Natural killer cell treated with Interleukin-12 subunit alpha and Interleukin-12 subunit beta and Interleukin-15 and Interleukin-18, amount 100 ng/mL, for 72 hours (primary cell): ENCODE data around the gene PNLIPRP1. TPM values are rescaled to one million over a fixed set of nuclear protein-coding genes. Genes with fewer than 3 reads are reported as not detected.
A peak's percentile ranks its signal among the peaks of the same experiment; 100 is the strongest.

Source experiments
- ATAC-seq, 2 donors: fragments of 150-1000 bp; cut with Tn5 transposase in 1 of 2; sonication (Bioruptor Pico), chemical (Tn5 transposase) in 1 of 2; 2 replicates each; pipeline ENCODE4 v1.10.0; 2021
- DNase-seq: peaks from one replicate; pipeline ENCODE4 v3.0.0; 2022; ENCODE audit warnings: low spot score
- H3K27ac Mint-ChIP-seq, 2 donors: 1 replicate in 1 of 2; 2 replicates in 1 of 2; pipeline ENCODE4 v1.8.0; 2022; ENCODE audit warnings: mixed read lengths in 2 of 2, mild to moderate bottlenecking in 1 of 2, moderate library complexity in 1 of 2
- H3K27me3 Mint-ChIP-seq, 2 donors: 1 replicate in 1 of 2; 2 replicates in 1 of 2; pipeline ENCODE4 v1.8.0; 2022; ENCODE audit warnings: mixed read lengths in 2 of 2
- H3K36me3 Mint-ChIP-seq: one replicate; pipeline ENCODE4 v1.8.0; 2022; ENCODE audit warnings: mixed read lengths
- H3K4me1 Mint-ChIP-seq, 2 donors: 1 replicate in 1 of 2; 2 replicates in 1 of 2; pipeline ENCODE4 v1.8.0; 2022; ENCODE audit warnings: low read depth in 2 of 2, mixed read lengths in 2 of 2, mild to moderate bottlenecking in 1 of 2
- H3K4me3 Mint-ChIP-seq: one replicate; pipeline ENCODE4 v1.8.0; 2022; ENCODE audit warnings: mixed read lengths
- H3K9me3 Mint-ChIP-seq: 2 replicates; pipeline ENCODE4 v1.8.0; 2022; ENCODE audit warnings: mixed read lengths
- total RNA-seq, 2 donors: library from RNA; stranded (reverse); gene quantifications; one replicate each; pipeline ENCODE4 v1.2.3, GENCODE V29; 2022

The PNLIPRP1 gene
- total RNA-seq, 2 donors from 2014 or later = not detected

- H3K27me3 Mint-ChIP-seq = no peaks in the 10 kb centered on the region
- no peak overlapping the region for H3K4me3 Mint-ChIP-seq
- ATAC-seq = no peak
- no peaks in the 10 kb centered on the region for H3K4me1 Mint-ChIP-seq
- no peak overlapping the region for H3K27ac Mint-ChIP-seq
- H3K9me3 Mint-ChIP-seq = no peaks in the 10 kb centered on the region
- H3K36me3 Mint-ChIP-seq = no peaks in the 10 kb centered on the region
- DNase-seq = no peak
Measured at GRCh38 chr10:116587878-116588591, 2.7 kb upstream of the PNLIPRP1 start.

DNA sequence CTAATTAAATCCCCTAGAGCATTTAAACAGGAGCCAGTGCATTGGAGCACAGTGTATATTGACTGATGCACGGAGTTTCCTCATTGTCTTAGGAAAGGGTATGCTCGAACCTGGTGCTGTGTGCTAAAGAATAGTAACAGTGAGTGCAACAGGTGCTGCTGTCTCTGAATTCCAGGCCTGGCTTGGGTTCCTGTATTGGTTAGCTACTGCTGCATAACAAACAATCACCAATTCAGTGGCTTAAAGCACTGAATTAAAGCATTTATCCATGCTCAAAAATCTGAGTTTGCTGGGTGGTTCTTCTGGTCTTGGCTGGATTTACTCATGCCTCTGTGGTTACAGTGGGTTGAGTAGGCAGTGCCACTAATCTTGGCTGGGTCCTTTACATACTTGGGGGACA, 1.8 kb upstream of the PNLIPRP1 start:
- Mint-ChIP-seq H3K9me3 (no peaks in the 10 kb centered on the region), H3K4me1 (no peaks in the 10 kb centered on the region), H3K27ac (no peak overlapping the region), H3K36me3 (no peaks in the 10 kb centered on the region), H3K4me3 (no peak overlapping the region), H3K27me3 (no peaks in the 10 kb centered on the region)
- ATAC-seq (no peak), DNase-seq (no peak)

DNA sequence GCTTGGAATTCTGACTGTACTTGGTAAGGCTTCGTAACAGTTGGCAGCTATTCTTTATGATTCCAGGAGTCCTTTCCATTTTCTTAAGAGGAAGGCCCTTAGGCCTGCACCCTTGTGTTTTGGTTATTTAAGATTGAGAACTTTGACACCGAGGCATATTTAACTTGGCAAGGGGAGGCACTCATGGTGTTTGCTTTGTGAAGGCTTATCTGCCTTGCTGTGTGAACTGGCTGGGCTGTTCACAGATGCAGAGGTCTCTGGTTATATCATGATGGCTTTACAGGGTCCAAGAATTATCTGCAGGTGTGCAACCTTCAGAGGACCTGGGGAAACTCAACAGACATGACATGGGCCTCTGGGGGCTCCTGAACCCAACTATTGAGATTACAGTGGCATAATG, 833 bp upstream of the PNLIPRP1 start:
- DNase-seq (no peak), ATAC-seq (no peak)
- Mint-ChIP-seq H3K9me3 (no peaks in the 10 kb centered on the region), H3K4me3 (no peak overlapping the region), H3K27me3 (no peaks in the 10 kb centered on the region), H3K27ac (no peak overlapping the region), H3K4me1 (no peaks in the 10 kb centered on the region), H3K36me3 (no peaks in the 10 kb centered on the region)

GRCh38 chr10:116593139-116593740, 2.5 kb downstream of the PNLIPRP1 start:
- ATAC-seq (no peak), DNase-seq (no peak)
- H3K27ac Mint-ChIP-seq = no peak overlapping the region
- no peaks in the 10 kb centered on the region for H3K27me3 Mint-ChIP-seq
- H3K4me3 Mint-ChIP-seq = no peak overlapping the region
- no peaks in the 10 kb centered on the region for H3K9me3 Mint-ChIP-seq
- H3K4me1 Mint-ChIP-seq = no peaks in the 10 kb centered on the region
- H3K36me3 Mint-ChIP-seq = no peaks in the 10 kb centered on the region

DNA sequence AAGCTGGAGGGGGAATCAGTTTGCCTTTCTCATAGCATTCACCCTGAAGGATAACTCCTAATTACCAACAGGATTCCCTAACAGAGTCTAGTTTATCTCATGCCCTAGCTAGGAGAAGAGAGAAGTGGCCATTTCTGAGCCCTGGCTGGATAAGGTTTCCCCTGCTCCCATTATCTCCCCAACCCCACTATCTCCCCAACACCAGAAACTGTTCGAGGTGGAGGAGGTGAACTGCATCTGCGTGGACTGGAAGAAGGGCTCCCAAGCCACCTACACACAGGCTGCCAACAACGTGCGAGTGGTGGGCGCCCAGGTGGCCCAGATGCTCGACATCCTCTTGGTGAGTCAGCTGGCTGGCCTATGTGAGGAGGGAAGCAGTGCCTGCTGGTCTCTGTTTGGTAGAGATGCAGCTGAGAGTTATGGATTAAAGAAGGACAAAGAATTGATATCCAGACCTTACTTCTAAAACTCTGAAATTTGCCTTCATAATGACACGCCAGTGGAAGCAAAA, 3.8 kb downstream of the PNLIPRP1 start:
- ATAC-seq (no peak), DNase-seq (no peak)
- Mint-ChIP-seq H3K4me1 (no peaks in the 10 kb centered on the region), H3K27ac (no peak overlapping the region), H3K9me3 (no peaks in the 10 kb centered on the region), H3K4me3 (no peak overlapping the region), H3K27me3 (no peaks in the 10 kb centered on the region), H3K36me3 (no peaks in the 10 kb centered on the region)

DNA sequence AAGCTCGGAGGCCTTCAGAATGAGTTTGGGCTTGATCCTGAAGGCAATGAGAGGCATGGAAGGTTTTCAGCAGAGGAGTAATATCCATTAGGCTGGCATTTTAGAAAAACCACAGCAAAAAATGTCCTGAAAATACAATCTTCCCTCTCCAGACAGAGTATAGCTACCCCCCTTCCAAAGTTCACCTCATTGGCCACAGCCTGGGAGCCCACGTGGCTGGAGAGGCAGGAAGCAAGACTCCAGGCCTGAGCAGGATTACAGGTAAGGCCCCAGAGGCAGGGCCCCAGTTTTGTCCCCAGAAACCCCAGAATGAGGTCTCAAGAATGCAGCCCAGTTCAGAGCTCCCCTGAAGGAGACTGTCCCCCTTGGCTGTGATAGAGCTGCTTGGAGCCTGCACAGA, 5.3 kb downstream of the PNLIPRP1 start:
- Mint-ChIP-seq H3K4me1 (no peaks in the 10 kb centered on the region), H3K27ac (no peak overlapping the region), H3K27me3 (no peaks in the 10 kb centered on the region), H3K4me3 (no peak overlapping the region), H3K9me3 (no peaks in the 10 kb centered on the region), H3K36me3 (no peaks in the 10 kb centered on the region)
- ATAC-seq (no peak), DNase-seq (no peak)

- Mint-ChIP-seq H3K36me3 (no peaks in the 10 kb centered on the region), H3K4me1 (no peaks in the 10 kb centered on the region), H3K27ac (no peak overlapping the region), H3K4me3 (no peak overlapping the region), H3K27me3 (no peaks in the 10 kb centered on the region), H3K9me3 (no peaks in the 10 kb centered on the region)
- no peak for ATAC-seq
- no peak for DNase-seq
Measured at GRCh38 chr10:116597543-116597942, 6.8 kb downstream of the PNLIPRP1 start.

DNA sequence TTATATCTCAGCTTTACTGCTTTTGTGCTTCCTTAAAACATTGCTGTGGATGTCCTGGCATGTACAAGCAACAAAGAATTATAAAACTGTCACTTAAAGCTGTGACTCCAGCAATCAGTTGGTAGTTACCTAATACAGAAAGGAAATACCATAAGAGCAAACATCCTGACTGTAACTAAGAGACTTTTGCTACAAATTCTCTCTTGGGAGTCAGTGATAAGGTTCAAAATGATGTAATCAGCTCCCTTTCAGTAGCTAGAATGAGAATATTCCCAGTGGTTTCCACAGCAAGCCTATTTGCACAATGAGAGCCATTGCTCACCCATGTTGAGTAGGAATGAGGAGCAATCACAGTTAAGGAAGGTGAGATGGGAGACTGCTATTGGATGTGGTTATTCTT, 7.6 kb downstream of the PNLIPRP1 start:
- no peak for ATAC-seq
- H3K36me3 Mint-ChIP-seq = no peaks in the 10 kb centered on the region
- H3K9me3 Mint-ChIP-seq = no peaks in the 10 kb centered on the region
- H3K4me1 Mint-ChIP-seq = no peaks in the 10 kb centered on the region
- H3K27ac Mint-ChIP-seq = no peak overlapping the region
- no peak overlapping the region for H3K4me3 Mint-ChIP-seq
- H3K27me3 Mint-ChIP-seq = no peaks in the 10 kb centered on the region
- DNase-seq = no peak

DNA sequence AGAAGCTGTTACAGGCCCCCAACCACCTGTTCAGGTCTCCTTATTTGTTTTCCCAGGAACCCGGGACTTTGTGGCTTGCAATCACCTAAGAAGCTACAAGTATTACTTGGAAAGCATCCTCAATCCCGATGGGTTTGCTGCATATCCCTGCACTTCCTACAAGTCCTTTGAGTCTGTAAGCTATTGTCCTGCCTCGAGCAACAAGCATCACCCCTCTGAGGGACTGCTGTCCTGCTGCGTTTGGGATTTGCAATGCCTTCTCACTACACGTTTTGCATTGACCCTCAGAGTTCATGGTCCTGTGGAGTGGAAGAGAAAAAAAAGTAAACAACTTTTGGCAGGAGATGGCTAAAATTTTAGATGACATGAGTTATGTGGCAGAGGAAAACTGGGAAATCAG, 9.2 kb downstream of the PNLIPRP1 start:
- Mint-ChIP-seq H3K36me3 (no peaks in the 10 kb centered on the region), H3K27ac (no peak overlapping the region), H3K9me3 (no peaks in the 10 kb centered on the region), H3K4me1 (no peaks in the 10 kb centered on the region), H3K27me3 (no peaks in the 10 kb centered on the region), H3K4me3 (no peak overlapping the region)
- DNase-seq (no peak), ATAC-seq (no peak)

- ATAC-seq (peak in 1 of 2 donors; percentile 48), DNase-seq (no peak)
- no peak overlapping the region for H3K27ac Mint-ChIP-seq
- no peak overlapping the region for H3K4me3 Mint-ChIP-seq
- peaks cover 0 to 4% of the 10 kb centered on the region in 2 donors for H3K27me3 Mint-ChIP-seq
- H3K4me1 Mint-ChIP-seq = no peaks in the 10 kb centered on the region
- no peaks in the 10 kb centered on the region for H3K9me3 Mint-ChIP-seq
- H3K36me3 Mint-ChIP-seq = no peaks in the 10 kb centered on the region
Measured at GRCh38 chr10:116602648-116603400, 12.1 kb downstream of the PNLIPRP1 start.

DNA sequence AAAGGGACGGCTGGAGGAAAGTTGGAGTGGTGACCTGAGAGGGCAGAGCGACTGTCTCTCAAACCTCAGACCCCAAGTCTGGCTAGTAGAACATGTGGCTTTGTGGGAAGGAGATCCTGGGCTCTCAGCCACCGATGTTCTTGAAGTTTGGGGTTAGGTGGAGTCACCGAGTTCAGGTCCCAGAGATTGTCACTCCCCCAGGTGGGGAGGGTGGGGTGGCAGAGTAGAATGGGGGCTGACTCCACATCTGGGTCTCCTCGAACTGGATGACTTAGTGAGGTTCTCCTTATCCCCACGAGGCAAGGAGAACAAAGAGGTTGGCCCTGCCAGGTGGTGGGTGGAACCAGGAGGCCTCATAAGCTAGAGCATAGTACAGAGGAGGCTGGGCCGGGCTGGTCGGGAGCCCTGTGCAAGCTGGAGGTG, 15.3 kb downstream of the PNLIPRP1 start:
- no peak overlapping the region for H3K4me3 Mint-ChIP-seq
- H3K36me3 Mint-ChIP-seq = no peaks in the 10 kb centered on the region
- no peaks in the 10 kb centered on the region for H3K9me3 Mint-ChIP-seq
- ATAC-seq (no peak), DNase-seq (no peak)
- no peak overlapping the region for H3K27ac Mint-ChIP-seq
- peaks cover 12 to 19% of the 10 kb centered on the region in 2 donors for H3K27me3 Mint-ChIP-seq
- H3K4me1 Mint-ChIP-seq = no peaks in the 10 kb centered on the region

DNA sequence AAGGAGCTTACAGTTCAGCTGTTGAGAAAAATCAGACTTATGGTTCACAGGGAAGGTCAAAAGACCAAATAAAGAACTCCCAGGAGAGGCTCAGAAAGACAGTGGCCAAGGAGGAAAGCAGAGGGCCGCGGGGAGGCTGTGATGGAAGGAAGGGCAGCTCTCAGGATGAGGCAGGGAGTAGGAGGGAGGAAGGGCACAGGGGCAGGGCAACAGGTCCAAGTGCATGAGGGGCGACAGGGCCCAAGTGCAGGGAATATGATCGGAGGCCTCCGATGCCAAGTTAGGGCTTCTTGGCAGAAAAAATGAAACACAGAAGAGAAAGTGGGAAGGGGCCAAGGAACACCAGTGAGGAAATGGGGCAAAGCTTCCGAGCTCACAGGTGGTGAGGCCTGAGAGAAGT, 16.6 kb downstream of the PNLIPRP1 start:
- DNase-seq (no peak), ATAC-seq (no peak)
- no peak overlapping the region for H3K27ac Mint-ChIP-seq
- H3K27me3 Mint-ChIP-seq = peaks cover 12 to 19% of the 10 kb centered on the region in 2 donors
- H3K36me3 Mint-ChIP-seq = no peaks in the 10 kb centered on the region
- H3K4me3 Mint-ChIP-seq = no peak overlapping the region
- H3K4me1 Mint-ChIP-seq = no peaks in the 10 kb centered on the region
- no peaks in the 10 kb centered on the region for H3K9me3 Mint-ChIP-seq

DNA sequence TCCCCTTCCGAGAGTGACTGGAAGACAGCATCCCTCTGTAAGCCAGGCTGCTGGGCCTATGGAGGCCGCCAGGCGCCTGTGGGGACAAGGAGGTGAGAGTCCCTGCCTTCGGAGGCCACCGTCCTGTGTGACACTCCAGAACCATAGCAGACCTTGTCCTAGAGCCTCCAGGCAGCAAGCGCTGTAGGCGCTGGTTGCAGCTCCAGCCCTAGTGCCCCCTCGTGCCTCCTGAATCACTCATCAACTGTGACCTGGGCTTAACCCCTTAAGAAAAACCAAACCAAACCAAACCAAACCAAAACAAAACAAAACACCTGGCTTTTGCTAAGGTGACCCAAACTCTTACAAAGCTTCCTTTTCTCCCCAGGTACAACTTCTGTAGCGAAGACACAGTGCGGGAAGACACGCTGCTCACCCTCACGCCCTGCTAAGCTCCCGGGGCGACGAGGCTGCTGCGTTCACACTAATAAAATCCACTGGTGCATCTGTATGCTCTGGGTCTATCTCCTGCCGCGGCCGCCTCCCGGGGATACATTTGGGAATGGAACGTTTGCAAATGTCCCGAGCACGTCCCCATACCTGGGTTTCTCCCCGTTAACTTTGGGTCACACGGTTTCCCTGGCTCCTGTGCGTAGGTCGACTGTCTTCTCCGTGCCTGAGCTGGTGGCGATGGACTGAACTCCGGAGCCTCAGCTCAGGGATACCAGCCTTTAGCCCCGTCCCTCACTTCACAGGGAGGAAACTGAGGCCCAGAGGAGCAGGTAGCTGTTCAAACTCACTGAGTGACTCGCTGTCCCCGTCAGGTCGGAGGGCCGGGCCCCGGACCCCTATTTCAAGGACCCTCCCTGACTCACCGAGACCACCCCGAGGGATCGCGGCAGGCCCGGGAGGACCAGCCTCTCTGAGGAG, 18.2 kb downstream of the PNLIPRP1 start:
- no peaks in the 10 kb centered on the region for H3K4me1 Mint-ChIP-seq
- no peaks in the 10 kb centered on the region for H3K36me3 Mint-ChIP-seq
- ATAC-seq (no peak), DNase-seq (no peak)
- H3K4me3 Mint-ChIP-seq = no peak overlapping the region
- peaks cover 12 to 19% of the 10 kb centered on the region in 2 donors for H3K27me3 Mint-ChIP-seq
- no peak overlapping the region for H3K27ac Mint-ChIP-seq
- no peaks in the 10 kb centered on the region for H3K9me3 Mint-ChIP-seq
